Lower lobe of right lung (tissue), 2 donors: ENCODE data around the gene POU3F2. TPM values are rescaled to one million over a fixed set of nuclear protein-coding genes. Genes with fewer than 3 reads are reported as not detected.

ENCODE experiments used
- ATAC-seq, 2 donors: fragments of 200-7000 bp; cut with Tn5 transposase; one replicate each; pipeline ENCODE4 v1.9.1; 2020 to 2022; ENCODE audit warnings: mild to moderate bottlenecking in 2 of 2, moderate library complexity in 2 of 2
- DNase-seq: peaks from one replicate; pipeline ENCODE4 v3.0.0-alpha.2; 2020
- H3K27ac ChIP-seq: fragments of 200-600 bp; one replicate; pipeline ENCODE4 v1.8.0; 2022
- H3K27me3 ChIP-seq: fragments of 200-600 bp; one replicate; pipeline ENCODE4 v1.8.0; 2022; ENCODE audit warnings: low read depth
- H3K36me3 ChIP-seq: fragments of 200-600 bp; one replicate; pipeline ENCODE4 v1.8.0; 2022; ENCODE audit warnings: mild to moderate bottlenecking
- H3K4me1 ChIP-seq: fragments of 200-600 bp; one replicate; pipeline ENCODE4 v1.8.0; 2022
- H3K4me3 ChIP-seq: fragments of 200-600 bp; one replicate; pipeline ENCODE4 v1.8.0; 2022; ENCODE audit warnings: mild to moderate bottlenecking
- H3K9me3 ChIP-seq: fragments of 200-600 bp; one replicate; pipeline ENCODE4 v1.8.0; 2022
- intact Hi-C: fragments of 100-400 bp; cut with DNase I; formaldehyde crosslinking; loops from one replicate; pipeline ENCODE4 v1.11.0; 2022
- total RNA-seq: library from RNA; stranded (reverse); fragmentation: NEBNext Ultra II Directional; extraction: Animal tissue kit (Norgen Biotek cat#: 25700); gene quantifications from one replicate; pipeline ENCODE4 v1.2.1, GENCODE V29; 2021
- TF ChIP-seq, protein P1 (sequence below): fragments of 200-600 bp; IDR thresholded peaks from one replicate; pipeline ENCODE4 v1.8.0; 2022; ENCODE audit warnings: antibody characterized with exemption, mild to moderate bottlenecking
- donor health status: DM: no; HTN: yes; CAD: no; lungs with severe emphysema.

The POU3F2 gene
- total RNA-seq, 1 donor from 2014 or later = not detected

GRCh38 chr6:98887650-98888049 is 53.3 kb downstream of the POU3F2 start:
- H3K27me3 ChIP-seq = no peaks in the 10 kb centered on the region
- no peaks in the 10 kb centered on the region for H3K9me3 ChIP-seq
- no peaks in the 10 kb centered on the region for H3K4me1 ChIP-seq
- no peak overlapping the region for H3K4me3 ChIP-seq
- peaks cover 10% of the 10 kb centered on the region for H3K36me3 ChIP-seq
- no peak overlapping the region for H3K27ac ChIP-seq
- ATAC-seq (no peak), DNase-seq (no peak)
- intact Hi-C loops = no loop called here
- TF ChIP-seq, protein P1, sequence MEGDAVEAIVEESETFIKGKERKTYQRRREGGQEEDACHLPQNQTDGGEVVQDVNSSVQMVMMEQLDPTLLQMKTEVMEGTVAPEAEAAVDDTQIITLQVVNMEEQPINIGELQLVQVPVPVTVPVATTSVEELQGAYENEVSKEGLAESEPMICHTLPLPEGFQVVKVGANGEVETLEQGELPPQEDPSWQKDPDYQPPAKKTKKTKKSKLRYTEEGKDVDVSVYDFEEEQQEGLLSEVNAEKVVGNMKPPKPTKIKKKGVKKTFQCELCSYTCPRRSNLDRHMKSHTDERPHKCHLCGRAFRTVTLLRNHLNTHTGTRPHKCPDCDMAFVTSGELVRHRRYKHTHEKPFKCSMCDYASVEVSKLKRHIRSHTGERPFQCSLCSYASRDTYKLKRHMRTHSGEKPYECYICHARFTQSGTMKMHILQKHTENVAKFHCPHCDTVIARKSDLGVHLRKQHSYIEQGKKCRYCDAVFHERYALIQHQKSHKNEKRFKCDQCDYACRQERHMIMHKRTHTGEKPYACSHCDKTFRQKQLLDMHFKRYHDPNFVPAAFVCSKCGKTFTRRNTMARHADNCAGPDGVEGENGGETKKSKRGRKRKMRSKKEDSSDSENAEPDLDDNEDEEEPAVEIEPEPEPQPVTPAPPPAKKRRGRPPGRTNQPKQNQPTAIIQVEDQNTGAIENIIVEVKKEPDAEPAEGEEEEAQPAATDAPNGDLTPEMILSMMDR = no peak

Other genes starting within 250 kb of the POU3F2 start
- 21.1 TPM for gene FBXL4, start 113.4 kb downstream of the POU3F2 start, total RNA-seq